ENCODE results near the gene TOE1. TPM values are rescaled to one million over a fixed set of nuclear protein-coding genes. Genes with fewer than 3 reads are reported as not detected.
"Not testable (repeated sequence)": the region's sequence is repeated elsewhere in the genome, so short reads cannot be mapped to it uniquely, and the experiment has no call there.

TOE1 gene
- 11.8 TPM for total RNA-seq

DNA sequence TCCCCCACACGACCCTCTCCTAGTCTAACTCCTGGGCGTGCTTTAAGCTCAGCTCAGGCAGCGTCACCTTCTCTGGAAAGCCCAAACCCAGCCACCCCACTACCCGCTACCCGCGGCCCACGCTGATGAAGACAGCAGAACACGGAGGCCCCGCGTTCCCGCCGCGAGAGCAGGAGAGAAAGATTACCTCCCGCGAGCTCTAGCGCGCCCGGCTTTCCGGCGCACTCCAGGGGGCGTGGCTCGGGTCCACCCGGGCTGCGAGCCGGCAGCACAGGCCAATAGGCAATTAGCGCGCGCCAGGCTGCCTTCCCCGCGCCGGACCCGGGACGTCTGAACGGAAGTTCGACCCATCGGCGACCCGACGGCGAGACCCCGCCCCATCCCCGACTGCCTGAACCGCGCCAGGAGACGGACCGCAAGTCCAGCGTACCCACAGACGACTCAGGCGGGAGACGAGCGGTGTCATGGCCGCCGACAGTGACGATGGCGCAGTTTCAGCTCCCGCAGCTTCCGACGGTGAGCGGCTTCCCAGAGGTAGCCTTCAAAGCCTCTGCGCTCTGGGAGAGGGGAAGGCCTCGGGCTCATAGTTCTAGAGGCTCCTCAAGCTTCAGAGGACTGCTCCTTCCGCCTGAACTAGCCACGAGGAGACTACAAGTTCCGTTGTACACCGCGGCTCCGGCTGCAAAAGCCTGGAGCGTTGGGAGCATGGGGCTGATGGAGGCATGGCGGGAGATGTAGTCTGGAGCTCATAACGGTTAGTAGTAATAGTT is at the start of gene TOE1, which contains the start of gene MUTYH:
Gene TOE1, plus strand, starts transcription at position 382 of the 770 bp plus-strand sequence. Its CDS starts 83 bp downstream, at position 465.
Gene MUTYH, minus strand, starts transcription at position 652 of the 770 bp plus-strand sequence. CDS start 5,935 bp downstream, outside the sequence.
- peak; percentile 92 for DNase-seq (ENCODE audit: low spot score)

DNA sequence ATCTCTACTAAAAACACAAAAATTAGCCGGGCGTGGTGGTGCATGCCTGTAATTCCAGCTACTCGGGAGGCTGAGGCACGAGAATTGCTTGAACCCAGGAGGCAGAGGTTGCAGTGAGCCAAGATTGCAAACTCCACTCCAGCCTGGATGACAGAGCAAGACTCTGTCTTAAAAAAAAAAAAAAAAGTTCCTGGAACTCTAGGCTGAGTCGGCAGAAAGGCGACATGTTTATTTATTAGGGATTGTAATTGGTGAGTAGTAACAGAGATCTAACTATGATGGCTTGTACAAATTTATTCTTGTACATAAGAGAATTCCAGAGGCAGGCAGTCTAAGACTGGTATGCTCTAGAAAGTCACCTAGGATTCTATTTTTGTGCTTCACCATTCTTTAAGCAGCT is 49.0 kb upstream of the TOE1 start:
- DNase-seq (ENCODE audit: low spot score) = not testable (repeated sequence)

DNA sequence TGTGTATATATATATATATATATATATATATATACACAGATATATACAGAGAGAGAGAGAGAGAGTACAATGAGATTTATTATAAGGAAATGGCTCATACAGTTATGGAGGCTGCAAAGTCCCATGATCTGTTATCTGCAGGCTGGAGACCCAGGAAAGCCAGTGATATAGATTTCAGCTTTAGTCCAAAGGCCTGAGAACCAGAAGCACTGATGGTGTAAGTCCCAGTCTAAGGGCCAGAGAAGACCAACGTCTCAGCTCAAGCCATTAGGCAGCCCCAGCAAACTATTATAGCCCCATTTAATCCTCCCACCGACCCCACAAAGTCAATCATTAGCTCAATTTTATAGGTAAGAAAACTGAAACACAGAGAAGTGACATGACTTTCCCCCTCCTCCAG is 48.3 kb upstream of the TOE1 start:
- DNase-seq (ENCODE audit: low spot score) = no peak

- no peak for DNase-seq (ENCODE audit: low spot score)
These were observed 42.2 kb upstream of the TOE1 start for GRCh38 chr1:45297666-45298356.

- no peak for DNase-seq (ENCODE audit: low spot score)
These were observed 40.7 kb upstream of the TOE1 start for GRCh38 chr1:45299296-45299695.

- DNase-seq (ENCODE audit: low spot score) = no peak
These were observed 39.8 kb upstream of the TOE1 start for GRCh38 chr1:45299981-45300668.

DNA sequence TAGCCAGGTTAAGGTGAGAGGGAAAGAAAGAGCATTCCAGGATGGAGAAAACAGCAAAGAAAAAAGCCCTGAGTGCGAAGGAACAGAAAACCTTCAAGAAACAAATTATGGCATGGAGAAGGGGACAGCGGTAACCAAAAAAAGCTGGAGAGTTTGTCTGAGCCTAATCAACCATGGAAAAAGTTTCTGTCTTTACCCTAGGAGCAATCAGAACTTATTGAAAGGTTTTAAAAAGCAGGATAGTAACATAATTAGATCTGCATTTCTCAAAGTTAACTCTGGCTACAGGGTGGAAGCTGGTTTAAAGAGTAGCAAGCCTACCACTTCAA is 39.3 kb upstream of the TOE1 start:
- DNase-seq (ENCODE audit: low spot score) = no peak

GRCh38 chr1:45302505-45303150 is 37.3 kb upstream of the TOE1 start:
- no peak for DNase-seq (ENCODE audit: low spot score)

GRCh38 chr1:45303520-45304310 is 36.3 kb upstream of the TOE1 start:
- peak; percentile 99 for DNase-seq (ENCODE audit: low spot score)

DNA sequence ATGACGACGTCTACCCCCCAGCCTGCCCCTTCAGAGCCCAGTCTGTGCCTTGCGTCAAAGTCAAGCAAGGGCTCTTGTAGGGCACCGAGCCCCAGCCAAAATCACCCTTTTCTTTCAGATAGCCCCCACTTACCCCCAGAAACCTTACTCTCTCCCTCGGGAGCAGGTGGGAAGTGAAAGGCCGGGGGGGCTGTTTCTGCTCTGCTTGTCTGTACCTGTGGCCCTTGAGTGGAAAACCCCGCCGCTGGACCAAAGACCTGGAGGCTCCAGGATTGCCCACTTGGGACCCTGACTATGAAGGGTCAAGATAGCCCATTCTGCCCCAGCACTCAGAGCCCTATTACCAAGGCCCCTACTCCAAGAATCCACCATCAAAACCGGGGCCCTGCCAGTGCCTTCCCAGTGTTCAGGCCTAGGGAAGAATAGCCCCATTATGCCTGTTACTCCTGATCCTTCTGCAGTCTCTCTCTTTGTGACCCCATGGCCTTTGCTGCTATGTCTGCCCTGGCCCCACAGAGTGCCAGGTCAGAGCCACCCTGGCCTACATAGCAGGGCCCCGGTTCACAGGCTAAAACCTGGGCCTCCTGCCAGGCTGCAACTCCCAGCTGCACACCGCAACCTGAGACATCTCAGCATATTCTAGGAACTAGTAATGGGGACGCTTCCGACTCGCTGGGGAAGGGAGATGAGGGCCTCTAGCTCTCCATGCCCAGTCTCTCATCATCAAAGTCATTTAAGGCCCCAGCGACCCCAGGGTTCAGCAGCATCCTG is 35.5 kb upstream of the TOE1 start:
- peak; percentile 62 for DNase-seq (ENCODE audit: low spot score)

GRCh38 chr1:45305231-45305630 is 34.7 kb upstream of the TOE1 start:
- DNase-seq (ENCODE audit: low spot score) = no peak

GRCh38 chr1:45306319-45306718 is 33.7 kb upstream of the TOE1 start:
- DNase-seq (ENCODE audit: low spot score) = no peak

- DNase-seq (ENCODE audit: low spot score) = no peak
These were observed 33.1 kb upstream of the TOE1 start for GRCh38 chr1:45306905-45307304.

GRCh38 chr1:45314266-45314665 is 25.7 kb upstream of the TOE1 start:
- no peak for DNase-seq (ENCODE audit: low spot score)

DNA sequence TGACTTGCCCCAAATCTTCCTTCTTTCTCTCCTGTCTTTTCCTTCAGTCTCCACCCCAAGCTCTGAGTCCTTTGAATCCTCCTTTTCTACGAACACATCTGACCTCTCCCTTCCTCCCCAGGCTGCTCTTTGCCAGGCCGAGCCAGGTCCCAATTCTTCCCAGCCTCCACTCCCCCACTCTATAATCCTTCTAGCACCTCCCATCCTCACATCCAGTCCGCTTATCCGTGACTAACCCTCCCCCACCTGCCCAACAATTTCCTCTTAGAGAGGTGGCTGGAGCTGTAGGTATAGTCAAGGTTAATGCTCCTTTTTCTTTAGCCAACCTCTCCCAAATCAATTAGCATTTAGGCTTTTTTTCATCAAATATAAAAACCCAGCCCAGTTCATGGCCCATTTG is 22.8 kb upstream of the TOE1 start:
- DNase-seq (ENCODE audit: low spot score) = no peak

DNA sequence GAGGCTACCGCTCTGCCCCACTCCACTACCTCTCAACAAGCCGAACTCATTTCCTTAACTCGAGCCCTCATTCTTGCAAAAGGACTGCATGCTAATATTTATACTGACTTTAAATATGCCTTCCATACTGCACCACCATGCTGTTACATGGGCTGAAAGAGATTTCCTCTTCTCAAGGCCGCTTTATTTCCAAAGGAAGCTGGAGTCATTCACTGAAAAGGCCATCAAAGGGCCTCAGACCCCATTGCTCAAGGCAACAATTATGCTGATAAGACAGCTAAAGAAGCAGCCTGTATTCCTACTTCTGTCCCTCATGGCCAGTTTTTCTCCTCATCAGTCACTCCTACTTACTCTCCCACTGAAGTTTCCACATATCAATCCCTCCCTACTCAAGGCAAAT is 20.2 kb upstream of the TOE1 start:
- DNase-seq (ENCODE audit: low spot score) = no peak

- DNase-seq (ENCODE audit: low spot score) = no peak
These were observed 18.5 kb upstream of the TOE1 start for GRCh38 chr1:45321444-45321843.

- DNase-seq (ENCODE audit: low spot score) = no peak
These were observed 17.4 kb upstream of the TOE1 start for GRCh38 chr1:45322486-45323040.

GRCh38 chr1:45325851-45326506 is 14.0 kb upstream of the TOE1 start:
- no peak for DNase-seq (ENCODE audit: low spot score)
